CD4-positive, alpha-beta T cell treated with Interleukin-17A for 4 hours (primary cell): Measurements from ENCODE around the gene PRSS21.

Experiments
- DNase-seq: peaks from one replicate; pipeline ENCODE4 v3.0.0-alpha.2; 2020; ENCODE audit warnings: mixed read lengths

Gene PRSS21

DNA sequence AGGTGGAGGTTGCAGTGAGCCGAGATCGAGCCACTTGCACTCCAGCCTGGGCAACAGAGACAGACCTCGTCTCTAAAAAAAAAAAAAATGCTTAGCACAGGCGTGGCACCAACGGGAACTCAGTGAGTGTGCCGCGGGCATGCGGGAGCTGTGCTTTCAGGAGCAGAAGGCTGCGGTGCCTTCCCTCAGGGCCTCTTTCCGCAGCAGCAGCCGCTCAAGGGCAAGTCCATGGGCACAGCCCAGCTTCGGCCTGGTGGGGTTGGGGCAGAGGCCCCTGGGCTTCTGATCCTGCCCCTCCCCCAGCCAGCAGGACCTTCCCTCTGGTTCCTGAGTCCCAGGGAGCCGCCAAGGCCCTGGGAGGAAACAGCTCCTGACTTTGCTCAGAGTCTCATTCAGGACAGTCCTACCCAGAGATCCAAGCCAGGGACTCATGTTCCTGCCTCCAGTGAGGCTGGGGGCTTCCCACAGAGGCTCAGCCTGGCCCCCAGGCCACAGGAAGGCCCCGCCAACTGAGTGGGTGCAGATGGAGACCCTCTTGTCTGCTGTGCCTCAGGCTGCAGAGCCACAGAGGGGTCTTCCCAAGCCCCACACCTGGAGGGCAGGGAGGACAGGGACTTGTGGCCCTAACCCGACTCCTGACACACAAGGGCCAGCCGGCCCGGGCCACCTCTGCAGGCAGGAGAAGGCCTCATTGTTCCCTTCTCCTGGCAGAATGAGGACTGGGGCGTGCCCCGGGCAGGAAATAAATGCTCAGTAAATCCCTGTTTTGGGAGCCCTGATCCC is 9.7 kb downstream of the PRSS21 start:
- no peak for DNase-seq

DNA sequence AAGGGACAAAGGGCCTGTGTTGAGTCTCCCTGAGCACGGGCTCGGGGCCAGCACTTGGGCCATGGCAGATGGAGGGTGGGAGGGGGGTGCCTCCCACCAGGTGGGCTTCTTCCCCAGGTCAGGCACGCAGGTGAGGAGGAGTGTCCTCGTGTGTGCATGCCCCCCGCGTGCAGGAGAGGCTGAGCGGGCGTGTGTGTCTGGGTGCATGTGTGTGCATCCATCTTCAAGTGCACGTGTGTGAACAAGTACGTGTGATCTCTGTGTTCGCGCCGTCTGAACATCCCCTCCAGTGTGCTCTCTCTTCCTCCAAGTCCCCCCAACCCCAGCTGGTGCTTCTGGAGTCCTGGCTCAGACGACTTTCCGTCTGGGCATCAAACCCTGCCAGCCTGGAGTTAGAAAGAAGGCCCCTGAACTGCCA is 10.3 kb downstream of the PRSS21 start:
- no peak for DNase-seq

DNA sequence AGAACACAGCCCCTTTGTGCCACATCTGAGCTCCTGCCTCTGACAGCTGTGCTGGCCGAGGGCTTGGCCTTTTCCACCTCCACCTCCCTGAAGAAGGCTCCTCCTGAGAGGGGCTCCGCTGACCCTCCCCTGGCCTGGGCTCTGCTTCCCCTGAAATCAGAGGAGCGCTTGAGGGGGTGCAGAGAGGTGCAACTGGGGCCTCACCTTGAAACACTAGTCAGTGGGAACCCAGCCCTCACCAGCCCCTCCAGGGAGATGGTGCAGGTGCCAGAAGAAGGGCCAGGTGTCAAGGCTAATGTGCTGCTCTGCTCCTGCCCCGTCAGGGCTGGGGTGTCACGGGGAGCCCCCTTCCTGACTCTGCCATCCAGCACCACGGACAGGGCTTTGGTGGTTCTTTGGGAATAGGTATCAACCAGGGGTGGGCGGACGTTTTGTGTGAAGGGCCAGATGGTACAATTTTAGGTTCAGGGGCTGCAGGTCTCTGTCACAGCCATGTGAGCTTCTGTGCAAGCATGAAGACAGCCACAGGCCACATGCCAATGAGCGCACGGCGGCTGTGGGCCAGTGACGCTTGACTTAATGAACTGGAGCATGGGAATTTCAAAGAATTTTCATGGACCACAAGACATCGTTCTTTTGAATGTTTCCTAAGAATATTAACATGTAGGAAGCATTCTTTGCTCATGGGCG is 10.9 kb downstream of the PRSS21 start:
- DNase-seq: no peak

DNA sequence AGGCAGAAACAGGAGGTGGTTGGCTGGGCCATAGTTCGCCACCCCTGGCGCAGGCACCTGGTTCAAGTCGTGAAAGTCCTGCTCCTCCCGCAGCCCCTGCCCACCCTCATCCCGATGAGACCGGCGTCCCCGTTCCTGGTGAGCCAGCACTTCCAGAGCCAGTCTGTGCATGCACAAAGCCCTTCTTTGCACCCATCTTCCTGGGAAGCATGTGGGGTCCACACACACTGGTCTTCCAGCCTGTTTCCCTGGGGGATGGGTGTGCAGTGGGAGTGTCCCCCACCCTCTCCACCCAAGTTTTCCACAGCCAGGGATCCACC is 11.4 kb downstream of the PRSS21 start:
- no peak for DNase-seq

DNA sequence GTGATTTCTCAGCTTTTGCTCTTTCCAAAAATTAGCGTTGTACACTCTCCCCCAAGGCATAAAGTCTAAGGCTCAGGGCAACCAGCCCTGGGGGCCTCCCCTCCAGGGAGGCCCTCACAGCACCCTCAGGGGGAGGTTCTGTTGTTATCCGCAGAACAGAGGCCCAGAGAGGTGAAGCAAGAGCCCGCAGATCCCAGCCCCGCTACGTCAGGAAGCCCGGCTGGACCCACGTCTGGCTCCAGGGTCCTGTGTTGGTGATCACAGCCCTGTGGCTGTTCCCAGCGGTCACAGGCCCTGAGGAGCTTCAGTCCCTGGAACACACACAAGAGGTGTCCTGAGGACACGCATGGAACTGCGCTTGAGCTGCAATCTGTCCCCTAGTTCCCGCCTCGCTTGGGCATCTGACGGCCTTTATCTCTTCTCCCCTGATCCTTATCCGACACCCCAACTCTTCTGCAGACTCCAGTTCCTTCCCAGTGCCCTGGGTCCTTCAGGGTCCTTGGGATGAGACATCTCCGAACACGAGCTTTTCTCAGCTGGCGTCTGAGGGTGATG is 11.9 kb downstream of the PRSS21 start:
- DNase-seq: no peak

DNA sequence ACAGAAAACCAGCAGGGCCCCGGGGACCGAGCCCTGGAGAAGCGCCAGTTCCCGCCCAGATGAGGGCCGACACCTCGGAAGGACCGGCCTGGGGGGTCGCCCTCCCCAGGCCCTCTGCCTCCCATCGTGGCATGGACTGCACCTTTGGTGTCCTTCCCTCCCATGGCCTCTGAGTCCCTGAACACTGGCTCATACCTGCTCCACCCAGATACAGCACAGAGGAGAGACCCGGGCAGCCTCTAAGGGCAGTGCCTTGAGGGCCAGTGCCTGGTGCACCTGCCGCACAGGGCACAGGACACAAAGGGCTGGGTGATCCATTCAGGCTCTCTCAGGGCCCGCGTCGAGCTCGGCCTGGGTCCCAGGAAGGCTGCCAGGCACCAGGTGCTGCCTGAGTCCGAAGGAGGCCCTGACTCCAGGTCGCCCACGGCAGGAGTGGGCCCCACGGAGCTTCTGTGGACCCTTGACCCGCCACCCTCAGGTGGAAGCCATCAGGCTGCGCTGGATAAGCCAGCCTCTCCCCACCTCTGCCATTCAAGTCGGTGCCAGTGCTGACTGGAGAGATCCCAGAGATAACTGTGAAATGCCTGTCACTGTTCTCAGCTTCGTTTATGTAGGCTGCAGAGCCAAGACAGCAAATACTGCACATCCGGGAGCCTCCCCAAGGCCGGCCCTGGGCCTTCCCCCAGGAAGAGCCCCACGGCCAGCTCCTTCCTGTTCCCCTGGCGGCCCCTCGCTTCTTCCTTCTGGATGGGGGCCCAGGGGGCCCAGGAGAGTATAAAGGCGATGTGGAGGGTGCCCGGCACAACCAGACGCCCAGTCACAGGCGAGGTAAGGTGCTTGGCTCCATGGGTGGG is 12.7 kb downstream of the PRSS21 start, which contains the start of gene ZG16B:
Gene ZG16B, plus strand, starts transcription at position 803 of the 854 bp plus-strand sequence. CDS start 139 bp downstream, outside the sequence.
- DNase-seq: no peak

DNA sequence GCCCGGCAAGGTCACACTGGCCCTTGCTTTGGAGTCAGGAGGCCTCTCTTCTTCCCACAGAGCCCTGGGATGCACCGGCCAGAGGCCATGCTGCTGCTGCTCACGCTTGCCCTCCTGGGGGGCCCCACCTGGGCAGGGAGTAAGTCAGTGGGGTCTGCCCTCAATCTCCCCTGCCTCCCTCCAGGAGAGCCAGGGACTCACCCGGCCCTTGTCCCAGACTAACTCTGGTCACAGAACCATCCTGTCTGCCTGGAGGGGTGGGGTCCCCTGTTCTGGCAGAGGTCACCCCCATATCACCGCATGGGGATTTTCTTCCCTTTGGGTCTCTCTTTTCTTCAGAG is 13.3 kb downstream of the PRSS21 start:
- DNase-seq: no peak

DNA sequence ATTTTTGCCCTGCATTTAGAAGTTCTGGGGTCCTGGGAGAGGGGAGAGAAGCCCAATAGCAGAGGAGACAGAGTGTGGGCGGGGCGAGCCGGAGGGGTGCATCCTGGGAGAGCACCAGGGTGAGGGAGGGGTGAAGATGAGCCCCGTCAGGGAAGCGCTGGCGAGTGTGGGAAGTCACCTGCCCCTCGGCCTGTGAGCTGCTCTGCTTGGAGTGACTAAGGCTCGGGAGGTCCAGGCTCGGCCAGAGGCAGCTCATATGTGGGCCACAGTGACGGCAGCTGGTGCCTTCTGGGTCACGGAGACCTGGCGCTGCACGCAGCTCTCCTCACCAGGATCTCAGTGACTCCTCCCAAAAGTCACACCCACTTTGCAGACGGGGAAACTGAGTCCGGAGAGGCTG is 14.2 kb downstream of the PRSS21 start:
- DNase-seq: no peak

DNA sequence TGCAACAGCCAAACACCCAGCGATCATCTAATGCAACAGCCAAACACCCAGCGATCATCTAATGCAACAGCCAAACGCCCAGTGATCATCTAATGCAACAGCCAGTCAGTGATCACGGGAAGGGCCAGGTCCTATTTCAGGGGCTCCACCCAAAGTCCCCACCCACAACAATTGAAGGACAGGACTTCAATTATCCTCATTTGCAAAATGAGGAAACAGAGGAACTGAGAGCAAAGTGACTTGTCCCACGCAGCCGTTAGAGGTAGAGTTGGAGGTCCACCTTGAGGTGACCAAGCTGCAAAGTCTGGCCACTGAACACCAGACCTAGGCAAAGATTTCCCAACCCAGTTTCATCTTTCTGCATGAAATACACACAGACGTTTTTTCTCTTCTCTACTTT is 16.7 kb downstream of the PRSS21 start:
- DNase-seq: no peak

DNA sequence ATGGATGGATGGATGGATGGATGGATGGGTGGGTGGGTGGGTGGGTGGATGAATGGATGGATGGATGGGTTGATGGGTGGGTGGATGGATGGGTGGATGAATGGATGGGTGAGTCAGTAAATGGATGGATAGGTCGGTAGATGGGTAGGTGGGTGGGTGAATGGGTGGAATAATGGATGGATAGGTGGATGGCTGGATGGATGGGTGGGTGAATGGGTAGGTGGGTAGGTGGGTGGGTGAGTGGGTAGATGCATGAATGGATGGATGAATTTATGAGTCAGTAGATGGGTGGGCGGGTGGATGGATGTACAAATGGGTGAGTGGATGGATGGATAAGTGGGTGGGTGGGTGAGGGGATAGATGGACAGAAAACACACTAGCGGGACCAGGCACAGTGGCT is 17.9 kb downstream of the PRSS21 start:
- DNase-seq: no peak

DNA sequence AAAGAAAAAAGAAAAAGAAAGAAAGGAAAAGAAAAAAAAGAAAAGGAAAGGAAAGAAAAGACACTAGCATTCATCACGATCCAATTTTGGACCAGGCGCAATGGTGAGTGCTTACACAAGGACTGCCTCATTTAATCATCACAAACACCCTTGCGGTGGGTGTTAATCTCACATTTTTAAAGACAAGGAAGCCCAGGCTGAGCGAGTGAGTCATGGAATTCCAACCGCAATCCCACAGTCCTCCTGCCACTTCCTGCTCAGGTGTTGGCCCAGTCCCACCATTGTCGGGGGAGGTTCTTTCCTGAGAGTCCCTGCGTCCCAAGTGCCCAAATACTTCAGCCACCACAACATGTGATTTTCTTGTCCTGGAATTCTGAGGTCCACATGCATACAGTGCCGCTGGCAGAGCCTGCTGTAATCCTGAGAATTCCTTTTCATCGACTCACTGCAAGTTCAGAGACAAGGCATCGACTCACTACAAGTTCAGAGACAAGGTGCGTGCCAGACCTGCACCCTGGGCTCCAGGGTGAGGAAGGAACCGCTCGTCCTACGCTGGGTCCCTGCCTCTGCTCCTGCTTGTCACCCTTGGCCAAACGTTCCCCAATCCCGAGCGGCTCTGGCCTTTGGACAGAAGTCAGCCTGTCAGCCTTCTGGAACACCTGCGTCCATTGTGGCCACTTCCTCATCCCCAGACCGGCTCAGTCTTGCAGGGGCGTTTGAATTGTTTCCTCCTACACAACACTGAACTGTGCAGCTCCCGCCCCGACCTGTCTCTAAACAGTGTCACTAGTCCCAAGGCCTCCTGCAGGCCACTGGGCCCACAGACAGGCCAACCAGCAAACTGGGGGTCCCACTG is 18.8 kb downstream of the PRSS21 start:
- no peak for DNase-seq

DNA sequence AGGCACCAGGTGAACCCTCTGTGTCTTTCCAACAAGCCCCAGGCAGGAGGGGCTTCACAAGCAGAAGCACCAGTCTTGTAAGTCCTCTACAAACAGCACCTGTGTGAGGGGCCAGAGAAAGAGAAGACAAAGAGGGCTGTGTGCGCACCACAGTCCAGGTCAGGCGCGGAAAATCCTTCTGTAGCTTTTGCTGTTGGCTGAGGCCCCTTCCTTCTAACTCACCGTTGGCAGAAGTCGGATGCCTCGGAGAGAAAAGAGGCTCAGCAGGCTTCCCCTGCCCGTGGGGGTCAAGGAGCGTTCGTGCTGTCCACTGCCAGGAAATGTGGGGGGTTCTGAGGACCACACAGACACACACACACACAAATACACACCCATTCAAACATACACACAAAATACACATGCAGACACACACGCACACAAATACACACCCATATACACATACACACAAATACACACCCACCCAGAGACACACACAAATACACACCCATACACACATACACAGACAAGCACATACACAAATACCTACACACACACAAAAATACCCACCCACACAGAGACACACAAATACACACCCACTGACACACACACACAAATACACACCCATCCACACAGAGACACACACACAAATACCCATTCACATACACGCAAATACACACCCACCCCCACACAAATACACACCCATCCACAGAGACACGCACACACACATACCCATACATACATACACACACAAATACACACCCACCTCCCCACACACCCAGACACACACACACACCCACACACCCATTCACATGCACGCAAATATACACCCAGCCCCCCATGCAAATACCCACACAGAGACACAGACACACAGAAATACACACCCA is 19.8 kb downstream of the PRSS21 start:
- no peak for DNase-seq

DNA sequence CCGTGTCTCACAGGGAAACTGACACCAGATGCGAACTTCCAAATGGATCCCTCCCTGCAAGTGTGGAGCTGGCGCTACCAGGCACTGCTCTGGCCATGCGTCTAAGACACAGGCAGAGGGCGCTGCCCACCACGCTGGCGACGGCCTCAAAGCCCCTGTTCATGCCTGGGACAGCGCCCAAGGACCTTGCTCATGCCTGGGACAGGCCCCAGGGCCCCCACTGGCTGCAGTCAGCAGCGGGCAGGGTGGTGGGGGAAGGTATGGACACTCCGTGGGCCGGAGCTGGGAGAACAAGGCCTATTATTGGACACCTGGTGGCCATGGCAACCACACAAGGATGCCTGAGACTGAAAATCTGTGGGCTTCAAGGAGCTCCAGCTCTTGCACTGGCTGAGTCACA is 21.9 kb downstream of the PRSS21 start:
- DNase-seq: peak; percentile 69

DNA sequence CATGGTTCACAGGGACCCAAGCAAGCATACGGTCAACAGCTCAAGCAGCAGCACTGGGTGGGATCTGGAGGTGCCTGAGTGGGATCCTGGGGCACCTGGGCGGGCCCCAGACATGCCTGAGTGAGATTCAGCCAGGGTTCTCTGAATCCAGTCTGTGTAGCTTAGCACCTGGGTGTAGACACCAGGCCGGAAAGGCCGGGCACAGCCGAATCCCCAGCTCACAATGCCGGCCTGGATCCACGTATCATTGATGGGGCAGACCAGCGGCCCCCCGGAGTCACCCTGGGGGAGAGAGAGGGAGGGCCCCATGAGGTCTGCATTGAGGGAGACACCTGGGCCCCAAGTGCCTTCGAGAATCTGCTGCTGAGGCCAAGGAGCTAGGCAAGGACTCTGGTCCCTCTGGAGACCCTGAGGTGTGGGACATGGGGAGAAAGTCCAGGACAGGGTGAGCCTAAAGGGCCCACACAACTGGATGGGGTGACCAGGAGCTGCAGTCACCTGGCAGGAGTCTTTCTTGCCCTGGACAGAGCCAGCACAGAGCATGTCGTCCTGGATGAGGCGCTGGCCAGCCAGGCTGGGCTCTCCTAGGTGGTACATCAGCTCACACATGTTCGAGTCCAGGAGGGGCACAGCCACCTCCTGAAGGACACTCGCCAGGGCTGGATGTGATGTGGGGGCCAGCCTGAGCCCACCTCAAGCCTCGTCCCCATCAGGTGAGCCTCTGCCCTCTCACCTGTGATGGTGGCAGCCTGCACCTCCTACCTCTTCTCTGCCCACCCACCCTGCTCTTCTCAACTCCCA is 22.8 kb downstream of the PRSS21 start:
- DNase-seq: no peak

DNA sequence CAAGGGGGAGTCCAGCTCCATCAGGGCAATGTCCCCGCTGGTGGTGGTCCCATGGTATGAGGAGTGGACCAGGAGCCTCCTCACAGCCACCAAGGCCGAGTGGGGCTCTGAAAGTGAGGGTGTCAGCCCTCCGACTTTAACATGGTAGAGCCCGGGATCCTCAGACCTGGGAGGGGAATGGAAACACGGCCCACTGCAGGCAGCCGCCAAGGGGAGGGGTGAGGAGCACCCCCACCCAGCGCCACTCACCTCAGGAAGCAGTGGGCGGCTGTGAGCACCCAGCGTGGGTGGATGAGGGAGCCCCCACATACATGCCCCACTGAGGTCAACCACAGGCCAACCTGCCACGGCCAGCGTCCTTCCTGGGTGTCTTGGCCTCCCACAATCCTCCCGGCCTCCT is 23.9 kb downstream of the PRSS21 start:
- DNase-seq: no peak

DNA sequence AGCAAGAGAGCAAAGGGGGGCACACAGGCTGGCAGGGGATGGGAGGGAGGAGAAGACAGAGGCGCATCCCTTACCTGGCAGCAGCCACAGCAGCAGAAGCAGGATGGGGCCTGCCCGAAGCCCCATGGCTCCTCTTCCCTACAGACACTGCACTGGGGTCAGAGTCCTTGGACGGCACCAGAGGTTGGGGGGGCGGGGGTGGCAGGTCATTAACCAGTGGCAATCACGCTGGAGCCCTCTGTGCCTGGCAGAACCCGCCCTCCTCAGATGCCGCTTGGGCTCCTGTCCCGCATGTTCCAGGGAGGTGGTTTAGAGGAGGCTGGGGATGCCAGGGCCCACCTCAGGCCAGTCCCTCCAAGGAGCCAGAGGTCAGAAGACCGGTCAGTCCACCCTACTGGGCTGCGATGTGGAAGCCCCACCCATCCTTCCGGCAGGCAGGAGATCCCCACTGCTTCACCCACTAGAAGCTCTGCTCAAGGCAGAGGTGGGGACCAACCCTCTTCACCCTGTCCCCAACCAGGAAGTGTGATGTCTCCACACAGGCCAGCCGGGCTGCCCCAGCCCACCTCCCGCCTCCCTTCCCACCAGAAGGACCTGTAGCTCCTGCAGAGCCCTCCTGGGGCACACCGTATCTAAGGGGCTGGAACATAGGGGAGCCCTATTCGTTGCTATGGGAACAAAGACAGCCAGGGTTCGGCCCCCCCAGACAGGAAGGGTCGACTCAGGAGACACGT is 24.7 kb downstream of the PRSS21 start:
- no peak for DNase-seq

DNA sequence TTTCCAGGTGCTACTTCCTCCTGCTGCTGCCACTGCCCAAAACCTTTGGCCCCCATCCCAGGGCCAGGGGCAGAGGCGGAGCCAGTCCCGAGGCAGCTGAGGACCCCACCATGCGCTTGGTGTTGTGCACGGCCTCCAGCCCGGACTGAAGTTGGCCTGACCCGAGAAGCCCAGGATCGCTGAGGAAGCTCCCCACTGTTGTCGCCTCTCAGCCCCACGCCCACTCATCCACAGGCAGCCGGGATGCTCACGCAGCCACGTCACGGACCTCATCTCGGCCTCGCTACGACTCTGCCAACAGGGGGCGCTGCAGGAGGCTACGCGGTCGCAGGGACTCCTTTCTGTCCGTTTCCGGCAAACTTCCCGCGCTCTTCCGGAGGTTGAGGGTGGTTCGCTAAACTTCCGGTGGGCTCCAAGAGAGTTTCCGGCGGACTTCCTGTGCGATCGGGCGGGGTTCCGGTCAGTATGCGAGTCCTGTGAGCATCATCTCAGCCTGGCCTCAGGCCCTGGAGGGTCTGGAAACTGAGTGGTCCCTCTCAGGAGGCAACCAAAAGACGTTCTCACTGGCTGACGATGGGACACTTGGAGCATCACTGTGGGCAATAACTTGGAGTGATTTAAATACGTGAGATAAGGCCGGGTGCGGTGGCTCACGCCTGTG is 25.4 kb downstream of the PRSS21 start:
- peak; percentile 74 for DNase-seq

DNA sequence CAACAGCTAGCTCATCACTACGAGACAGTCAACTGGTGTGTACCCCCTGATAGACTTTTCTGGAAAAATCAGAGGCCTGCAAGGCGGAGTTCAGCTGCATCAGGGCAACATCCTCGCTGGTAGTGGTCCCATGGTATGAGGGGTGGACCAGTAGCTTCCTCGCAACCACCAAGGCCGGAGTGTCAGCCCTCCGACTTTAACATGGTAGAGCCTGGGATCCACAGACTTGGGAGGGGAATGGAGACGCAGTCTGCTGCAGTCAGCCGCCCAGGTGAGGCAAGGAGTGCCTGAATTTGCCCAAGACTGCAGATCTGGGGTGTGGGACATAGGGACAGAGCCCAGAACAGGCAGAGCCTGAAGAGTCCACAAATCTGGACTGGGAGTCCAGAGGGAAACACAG is 26.5 kb downstream of the PRSS21 start:
- no peak for DNase-seq

DNA sequence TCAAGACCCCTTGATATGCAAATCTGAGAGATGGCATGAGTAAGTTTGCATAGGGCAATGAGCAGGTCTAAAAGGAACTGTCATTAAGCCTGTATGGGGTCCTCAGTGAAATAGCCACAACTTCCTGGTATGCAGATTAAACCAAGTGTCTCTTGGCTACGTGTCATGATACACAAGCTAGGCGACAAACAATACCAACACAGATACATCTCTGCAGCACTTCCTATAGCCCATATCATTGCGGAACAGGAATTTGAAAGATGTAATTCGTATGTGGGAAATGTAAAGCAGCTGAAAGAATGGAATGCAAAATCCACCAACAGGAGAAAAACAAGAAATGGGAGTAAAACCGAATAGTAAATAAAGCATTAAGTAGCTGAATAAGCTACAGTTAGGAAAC is 28.1 kb downstream of the PRSS21 start:
- no peak for DNase-seq
